Spleen (tissue), 11 donors: ENCODE data around the gene CLDND1. TPM values are rescaled to one million over a fixed set of nuclear protein-coding genes. Genes with fewer than 3 reads are reported as not detected.

Source experiments
- DNase-seq: peaks from one replicate; pipeline ENCODE4 v3.0.0-alpha.2; 2020
- H3K27ac ChIP-seq, 8 donors: fragments of 200-600 bp; sonication (generic) in 7 of 8; 1 replicate in 4 of 8; 2 replicates in 4 of 8; pipeline versions ENCODE4 v1.5.0 to v1.8.0; 2016 to 2021; ENCODE audit warnings: inconsistent platforms in 4 of 8, mild to moderate bottlenecking in 4 of 8, moderate library complexity in 1 of 8
- H3K27me3 ChIP-seq, 7 donors: fragments of 200-600 bp; sonication (generic) in 6 of 7; replicated peaks in 1 of 7; 1 replicate in 4 of 7; 2 replicates in 3 of 7; pipeline versions ENCODE4 v1.5.0 to v1.8.0; 2016 to 2021; ENCODE audit warnings: inconsistent platforms in 3 of 7, mild to moderate bottlenecking in 1 of 7
- H3K36me3 ChIP-seq, 6 donors: fragments of 200-600 bp; sonication (generic) in 5 of 6; 1 replicate in 4 of 6; 2 replicates in 2 of 6; pipeline versions ENCODE4 v1.5.0 to v1.8.0; 2016 to 2021; ENCODE audit warnings: inconsistent platforms in 2 of 6
- H3K4me1 ChIP-seq, 6 donors: fragments of 200-600 bp; sonication (generic) in 5 of 6; 1 replicate in 3 of 6; 2 replicates in 3 of 6; pipeline versions ENCODE4 v1.5.0 to v1.8.0; 2016 to 2021; ENCODE audit warnings: inconsistent platforms in 3 of 6
- H3K4me3 ChIP-seq, 8 donors: fragments of 200-600 bp; sonication (generic) in 7 of 8; 1 replicate in 4 of 8; 2 replicates in 4 of 8; pipeline versions ENCODE4 v1.5.0 to v1.8.0; 2016 to 2021; ENCODE audit warnings: inconsistent platforms in 4 of 8, mild to moderate bottlenecking in 4 of 8, moderate library complexity in 2 of 8
- H3K9me3 ChIP-seq, 8 donors: fragments of 200-600 bp; sonication (generic) in 7 of 8; 1 replicate in 4 of 8; 2 replicates in 4 of 8; pipeline versions ENCODE4 v1.5.0 to v1.8.0; 2016 to 2021; ENCODE audit warnings: inconsistent platforms in 4 of 8
- POLR2A ChIP-seq, 3 donors: fragments of 450-650 bp; IDR thresholded peaks; one replicate each; pipeline ENCODE4 v1.5.1; 2017; ENCODE audit warnings: antibody characterized with exemption in 3 of 3, mild to moderate bottlenecking in 1 of 3
- POLR2AphosphoS5 ChIP-seq, 3 donors: sonication (generic); formaldehyde crosslinking; IDR thresholded peaks; one replicate each; pipeline ENCODE4 v1.5.1; 2017; ENCODE audit warnings: antibody characterized with exemption in 3 of 3
- WGBS, 5 donors: extraction: QIAGEN DNeasy Blood & Tissue Kit in 3 of 5; methylation state at CpG; one replicate each; pipeline versions ENCODE4 v1.1.5 to v1.1.7; 2013 to 2018; 5-methylcytosine and 5-hydroxymethylcytosine counted together
- intact Hi-C: fragments of 100-400 bp; cut with DNase I; formaldehyde crosslinking; loops from one replicate; pipeline ENCODE4 v1.15.0; 2023; ENCODE audit warnings: low total_unique reads
- polyA plus RNA-seq, 3 donors: library from polyadenylated mRNA; stranded (reverse); fragments of 200-250 nt; gene quantifications; one replicate each; pipeline ENCODE4 v1.2.1, GENCODE V29; 2013
- total RNA-seq, 7 donors: library from RNA; depleted of rRNA in 3 of 7; stranded (reverse); fragments of >200 nt in 3 of 7; fragmentation: NEBNext Ultra II Directional in 4 of 7; extraction: Animal tissue kit (Norgen Biotek cat#: 25700) in 4 of 7; gene quantifications; one replicate each; pipeline versions ENCODE4 v1.1.0 to v1.2.1, GENCODE V29; 2016 to 2021
- TF ChIP-seq, protein P1 (sequence below), 11 experiments: fragments of 200-600 bp in 7 of 11; fragments of 450-650 bp in 4 of 11; sonication (generic) in 4 of 11; IDR thresholded peaks in 8 of 11; conservative IDR thresholded peaks in 3 of 11; 1 replicate in 7 of 11; 2 replicates in 4 of 11; pipeline versions ENCODE4 v1.4.0 to v1.8.0; 2016 to 2021; ENCODE audit warnings: antibody characterized with exemption in 11 of 11, inconsistent platforms in 4 of 11, mild to moderate bottlenecking in 1 of 11
- donor health status: healthy with polysubstance abuse.
- donor health status: DM: no; HTN: no; CAD: no; lungs with moderate emphysema.
- donor health status: DM: no; HTN: no; CAD: no.
- donor health status: Bipolar disorder and iron deficiency.
- donor health status: healthy.
- donor health status: DM: no; HTN: no; CAD: no.
- donor health status: DM: yes; HTN: yes; CAD: no.

The CLDND1 gene
- total and polyA plus RNA-seq, 10 donors: 26.1 to 174 (median 95.6) TPM

- no peaks in the 10 kb centered on the region for H3K9me3 ChIP-seq
- peak within 1 kb of the TSS in 1 of 8 donors; percentile 11 for H3K4me3 ChIP-seq
- TF ChIP-seq POLR2A (IDR thresholded peaks at IDR 0.05) (no peak), POLR2AphosphoS5 (IDR thresholded peaks at IDR 0.05) (no peak)
- TF ChIP-seq, protein P1, sequence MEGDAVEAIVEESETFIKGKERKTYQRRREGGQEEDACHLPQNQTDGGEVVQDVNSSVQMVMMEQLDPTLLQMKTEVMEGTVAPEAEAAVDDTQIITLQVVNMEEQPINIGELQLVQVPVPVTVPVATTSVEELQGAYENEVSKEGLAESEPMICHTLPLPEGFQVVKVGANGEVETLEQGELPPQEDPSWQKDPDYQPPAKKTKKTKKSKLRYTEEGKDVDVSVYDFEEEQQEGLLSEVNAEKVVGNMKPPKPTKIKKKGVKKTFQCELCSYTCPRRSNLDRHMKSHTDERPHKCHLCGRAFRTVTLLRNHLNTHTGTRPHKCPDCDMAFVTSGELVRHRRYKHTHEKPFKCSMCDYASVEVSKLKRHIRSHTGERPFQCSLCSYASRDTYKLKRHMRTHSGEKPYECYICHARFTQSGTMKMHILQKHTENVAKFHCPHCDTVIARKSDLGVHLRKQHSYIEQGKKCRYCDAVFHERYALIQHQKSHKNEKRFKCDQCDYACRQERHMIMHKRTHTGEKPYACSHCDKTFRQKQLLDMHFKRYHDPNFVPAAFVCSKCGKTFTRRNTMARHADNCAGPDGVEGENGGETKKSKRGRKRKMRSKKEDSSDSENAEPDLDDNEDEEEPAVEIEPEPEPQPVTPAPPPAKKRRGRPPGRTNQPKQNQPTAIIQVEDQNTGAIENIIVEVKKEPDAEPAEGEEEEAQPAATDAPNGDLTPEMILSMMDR (IDR thresholded peaks at IDR 0.05 in 8 of 11, conservative IDR thresholded peaks at IDR 0.05 in 3 of 11): no peak
- no peaks in the 10 kb centered on the region for H3K4me1 ChIP-seq
- H3K27ac ChIP-seq: peak within 1 kb of the TSS in 2 of 8 donors; percentile 12 to 52
- 78 to 82% (median 81%) methylated on average over 7 of the region's 7 CpGs for WGBS, 5 donors
- no peaks in the 10 kb centered on the region for H3K36me3 ChIP-seq
- intact Hi-C loops: no loop called here
- no peak for DNase-seq
- H3K27me3 ChIP-seq: no peaks in the 10 kb centered on the region
These were observed 9.0 kb upstream of the CLDND1 start, which contains the start of gene GPR15 for GRCh38 chr3:98531622-98532274. TSS of gene GPR15 (plus strand) at chr3:98531978. CDS start at chr3:98532034, 56 bp downstream.

- no peaks in the 10 kb centered on the region for H3K36me3 ChIP-seq
These were observed 8.0 kb upstream of the CLDND1 start for GRCh38 chr3:98530676-98531075.

GRCh38 chr3:98529856-98530459 is 7.3 kb upstream of the CLDND1 start:
- no peak for TF ChIP-seq POLR2AphosphoS5 (IDR thresholded peaks at IDR 0.05)
- TF ChIP-seq, protein P1 (IDR thresholded peaks at IDR 0.05 in 8 of 11, conservative IDR thresholded peaks at IDR 0.05 in 3 of 11): no peak
- no peak for TF ChIP-seq POLR2A (IDR thresholded peaks at IDR 0.05)
- H3K4me1 ChIP-seq: no peaks in the 10 kb centered on the region
- intact Hi-C loops: no loop called here
- no peak for DNase-seq
- 82 to 90% (median 88%) methylated on average over 8 of the region's 8 CpGs for WGBS, 5 donors
- no peaks in the 10 kb centered on the region for H3K36me3 ChIP-seq
- no peak overlapping the region for H3K27ac ChIP-seq
- no peaks in the 10 kb centered on the region for H3K9me3 ChIP-seq
- H3K27me3 ChIP-seq: no peaks in the 10 kb centered on the region
- no peak overlapping the region for H3K4me3 ChIP-seq

More at GRCh38 chr3:98530676-98531075, 8.0 kb upstream of the CLDND1 start:
- Histone ChIP-seq H3K27ac (no peak overlapping the region), H3K4me3 (no peak overlapping the region), H3K27me3 (no peaks in the 10 kb centered on the region), H3K9me3 (no peaks in the 10 kb centered on the region), H3K4me1 (no peaks in the 10 kb centered on the region)
- intact Hi-C loops: no loop called here
- 80 to 90% (median 87%) methylated on average over 2 of the region's 2 CpGs for WGBS, 5 donors
- no peak for DNase-seq
- no peak for TF ChIP-seq POLR2A (IDR thresholded peaks at IDR 0.05)
- TF ChIP-seq POLR2AphosphoS5 (IDR thresholded peaks at IDR 0.05): no peak
- TF ChIP-seq, protein P1 (IDR thresholded peaks at IDR 0.05 in 8 of 11, conservative IDR thresholded peaks at IDR 0.05 in 3 of 11): no peak
